ENCODE measurements around the gene IFTAP. TPM values are rescaled to one million over a fixed set of nuclear protein-coding genes. Genes with fewer than 3 reads are reported as not detected.
"Not testable (repeated sequence)": the region's sequence is repeated elsewhere in the genome, so short reads cannot be mapped to it uniquely, and the experiment has no call there.

Gene IFTAP, protein sequence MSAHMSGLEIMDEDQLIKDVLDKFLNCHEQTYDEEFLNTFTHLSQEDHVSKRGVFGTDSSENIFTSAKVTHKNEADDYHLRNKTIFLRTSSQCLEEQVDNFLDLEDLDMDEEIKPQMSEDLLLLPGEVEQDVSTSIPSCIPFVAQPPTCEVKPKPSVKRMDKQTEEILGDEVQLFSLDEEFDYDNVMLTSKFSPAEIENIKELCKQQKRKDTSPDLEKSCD
- total RNA-seq (2021) (3.8 to 4.2 TPM (median 4.1 TPM) in 3 replicates), Bru-seq, nascent RNA (percentile 37 among the genes with signal in this experiment)
- long read RNA-seq, experiment 1, partial matches to known transcripts, result 0 of 8 reads
- long read RNA-seq, experiment 1, other reads (novel, unspliced or antisense), result 2 of 8 reads
- long read RNA-seq, experiment 2, partial matches to known transcripts, result 1 of 9 reads
- long read RNA-seq, experiment 2, other reads (novel, unspliced or antisense), result 2 of 9 reads
- long read RNA-seq, experiment 3, transcript C11orf74-208 (6 exons, 694 nt), result major isoform, 5 of 8 reads
- long read RNA-seq, experiment 3, partial matches to known transcripts, result 0 of 8 reads
- long read RNA-seq, experiment 3, other reads (novel, unspliced or antisense), result 2 of 8 reads

GRCh38 chr11:36594316-36594989, at the start of gene IFTAP:
IFTAP (plus strand) TSS chr11:36594502; CDS start chr11:36610104, 15,602 bp downstream.
- CTCF ChIA-PET, result no interaction called here
- peaks cover 49% of the 10 kb centered on the region for H3K36me3 Mint-ChIP-seq
- H3K27ac Mint-ChIP-seq, result no peak within 1 kb of the TSS
- DNase-seq (ENCODE audit: low spot score), result peak; percentile 12
- POLR2A ChIA-PET, result no interaction called here
- TF ChIP-seq, protein P1, sequence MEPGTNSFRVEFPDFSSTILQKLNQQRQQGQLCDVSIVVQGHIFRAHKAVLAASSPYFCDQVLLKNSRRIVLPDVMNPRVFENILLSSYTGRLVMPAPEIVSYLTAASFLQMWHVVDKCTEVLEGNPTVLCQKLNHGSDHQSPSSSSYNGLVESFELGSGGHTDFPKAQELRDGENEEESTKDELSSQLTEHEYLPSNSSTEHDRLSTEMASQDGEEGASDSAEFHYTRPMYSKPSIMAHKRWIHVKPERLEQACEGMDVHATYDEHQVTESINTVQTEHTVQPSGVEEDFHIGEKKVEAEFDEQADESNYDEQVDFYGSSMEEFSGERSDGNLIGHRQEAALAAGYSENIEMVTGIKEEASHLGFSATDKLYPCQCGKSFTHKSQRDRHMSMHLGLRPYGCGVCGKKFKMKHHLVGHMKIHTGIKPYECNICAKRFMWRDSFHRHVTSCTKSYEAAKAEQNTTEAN (CRISPR knock-in tag; IDR thresholded peaks at IDR 0.05), result no peak
- TF ChIP-seq CBFB (CRISPR knock-in tag; IDR thresholded peaks at IDR 0.05; ENCODE audit: low read depth), result no peak
- TF ChIP-seq GABPB1 (CRISPR knock-in tag; IDR thresholded peaks at IDR 0.05), result peak; percentile 42; the same call in 1 of the 2 replicates
- TF ChIP-seq, protein P2, sequence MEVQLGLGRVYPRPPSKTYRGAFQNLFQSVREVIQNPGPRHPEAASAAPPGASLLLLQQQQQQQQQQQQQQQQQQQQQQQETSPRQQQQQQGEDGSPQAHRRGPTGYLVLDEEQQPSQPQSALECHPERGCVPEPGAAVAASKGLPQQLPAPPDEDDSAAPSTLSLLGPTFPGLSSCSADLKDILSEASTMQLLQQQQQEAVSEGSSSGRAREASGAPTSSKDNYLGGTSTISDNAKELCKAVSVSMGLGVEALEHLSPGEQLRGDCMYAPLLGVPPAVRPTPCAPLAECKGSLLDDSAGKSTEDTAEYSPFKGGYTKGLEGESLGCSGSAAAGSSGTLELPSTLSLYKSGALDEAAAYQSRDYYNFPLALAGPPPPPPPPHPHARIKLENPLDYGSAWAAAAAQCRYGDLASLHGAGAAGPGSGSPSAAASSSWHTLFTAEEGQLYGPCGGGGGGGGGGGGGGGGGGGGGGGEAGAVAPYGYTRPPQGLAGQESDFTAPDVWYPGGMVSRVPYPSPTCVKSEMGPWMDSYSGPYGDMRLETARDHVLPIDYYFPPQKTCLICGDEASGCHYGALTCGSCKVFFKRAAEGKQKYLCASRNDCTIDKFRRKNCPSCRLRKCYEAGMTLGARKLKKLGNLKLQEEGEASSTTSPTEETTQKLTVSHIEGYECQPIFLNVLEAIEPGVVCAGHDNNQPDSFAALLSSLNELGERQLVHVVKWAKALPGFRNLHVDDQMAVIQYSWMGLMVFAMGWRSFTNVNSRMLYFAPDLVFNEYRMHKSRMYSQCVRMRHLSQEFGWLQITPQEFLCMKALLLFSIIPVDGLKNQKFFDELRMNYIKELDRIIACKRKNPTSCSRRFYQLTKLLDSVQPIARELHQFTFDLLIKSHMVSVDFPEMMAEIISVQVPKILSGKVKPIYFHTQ (CRISPR knock-in tag; IDR thresholded peaks at IDR 0.05), result no peak
- TF ChIP-seq, protein P3, sequence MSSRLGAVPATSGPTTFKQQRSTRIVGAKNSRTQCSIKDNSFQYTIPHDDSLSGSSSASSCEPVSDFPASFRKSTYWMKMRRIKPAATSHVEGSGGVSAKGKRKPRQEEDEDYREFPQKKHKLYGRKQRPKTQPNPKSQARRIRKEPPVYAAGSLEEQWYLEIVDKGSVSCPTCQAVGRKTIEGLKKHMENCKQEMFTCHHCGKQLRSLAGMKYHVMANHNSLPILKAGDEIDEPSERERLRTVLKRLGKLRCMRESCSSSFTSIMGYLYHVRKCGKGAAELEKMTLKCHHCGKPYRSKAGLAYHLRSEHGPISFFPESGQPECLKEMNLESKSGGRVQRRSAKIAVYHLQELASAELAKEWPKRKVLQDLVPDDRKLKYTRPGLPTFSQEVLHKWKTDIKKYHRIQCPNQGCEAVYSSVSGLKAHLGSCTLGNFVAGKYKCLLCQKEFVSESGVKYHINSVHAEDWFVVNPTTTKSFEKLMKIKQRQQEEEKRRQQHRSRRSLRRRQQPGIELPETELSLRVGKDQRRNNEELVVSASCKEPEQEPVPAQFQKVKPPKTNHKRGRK (CRISPR knock-in tag; IDR thresholded peaks at IDR 0.05; ENCODE audit: borderline replicate concordance), result no peak
- no peak for TF ChIP-seq OVOL2 (CRISPR knock-in tag; IDR thresholded peaks at IDR 0.05; ENCODE audit: borderline replicate concordance)
- TF ChIP-seq NR2C2 (CRISPR knock-in tag; IDR thresholded peaks at IDR 0.05), result no peak
- peak within 1 kb of the TSS; percentile 80 for H3K4me3 Mint-ChIP-seq
- peaks cover 15% of the 10 kb centered on the region for H3K27me3 Mint-ChIP-seq (ENCODE audit: low read depth)
- peaks cover 81% of the 10 kb centered on the region for H3K9me3 Mint-ChIP-seq
- no peaks in the 10 kb centered on the region for H3K4me1 Mint-ChIP-seq
- ATAC-seq, result peak; percentile 97

DNA sequence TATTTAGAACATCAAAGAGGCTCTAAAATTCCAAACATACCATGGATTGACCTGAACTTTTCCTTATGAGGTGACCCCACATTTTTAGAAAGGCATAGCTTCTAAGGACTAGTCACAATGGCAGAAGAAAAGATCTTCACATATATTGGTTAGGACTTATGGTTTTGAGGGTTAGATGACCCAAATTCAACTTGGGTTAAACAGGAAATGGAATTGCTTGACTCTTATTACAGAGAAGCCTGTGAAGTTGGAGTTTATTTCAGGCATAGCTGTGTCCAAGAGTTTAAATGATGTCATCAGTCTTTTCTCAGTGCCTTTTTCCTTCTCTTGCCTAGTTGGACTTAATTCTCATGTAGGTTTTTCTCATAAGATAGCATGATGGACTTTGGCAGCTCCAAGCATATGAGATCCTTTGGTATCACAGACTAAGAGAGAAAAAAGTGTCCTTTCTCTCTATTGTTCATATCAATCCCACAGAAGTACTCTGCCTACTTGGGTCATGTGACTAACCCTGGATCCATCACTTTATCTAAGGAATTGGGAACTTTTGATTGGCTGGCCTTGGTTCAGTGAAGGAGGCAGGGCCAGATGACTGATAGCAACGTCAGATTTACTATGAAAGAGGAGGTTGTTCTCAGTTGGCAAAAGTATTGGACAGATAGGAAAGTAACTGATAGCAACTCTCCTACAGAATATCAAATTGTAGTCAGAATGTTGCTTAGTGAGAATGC, 43.8 kb upstream of the IFTAP start:
- H3K4me1 Mint-ChIP-seq, result no peaks in the 10 kb centered on the region
- DNase-seq (ENCODE audit: low spot score) (no peak), ATAC-seq (no peak)
- no peak overlapping the region for H3K4me3 Mint-ChIP-seq
- ChIA-PET CTCF (no interaction called here), POLR2A (no interaction called here)
- H3K27ac Mint-ChIP-seq, result no peak overlapping the region
- H3K9me3 Mint-ChIP-seq, result peaks cover 56% of the 10 kb centered on the region
- TF ChIP-seq ELF4 (CRISPR knock-in tag; IDR thresholded peaks at IDR 0.05; ENCODE audit: low read depth), result no peak
- TF ChIP-seq SMAD3 (CRISPR knock-in tag; IDR thresholded peaks at IDR 0.05; ENCODE audit: borderline replicate concordance), result no peak
- no peak for TF ChIP-seq ZNF396 (CRISPR knock-in tag; IDR thresholded peaks at IDR 0.05; ENCODE audit: borderline replicate concordance)
- TF ChIP-seq, protein P2 (CRISPR knock-in tag; IDR thresholded peaks at IDR 0.05), result no peak
- TF ChIP-seq MYBL2 (CRISPR knock-in tag; IDR thresholded peaks at IDR 0.05), result no peak
- TF ChIP-seq, protein P4, sequence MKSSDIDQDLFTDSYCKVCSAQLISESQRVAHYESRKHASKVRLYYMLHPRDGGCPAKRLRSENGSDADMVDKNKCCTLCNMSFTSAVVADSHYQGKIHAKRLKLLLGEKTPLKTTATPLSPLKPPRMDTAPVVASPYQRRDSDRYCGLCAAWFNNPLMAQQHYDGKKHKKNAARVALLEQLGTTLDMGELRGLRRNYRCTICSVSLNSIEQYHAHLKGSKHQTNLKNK (CRISPR knock-in tag; IDR thresholded peaks at IDR 0.05), result no peak
- no peak for TF ChIP-seq ZNF423 (CRISPR knock-in tag; IDR thresholded peaks at IDR 0.05)
- TF ChIP-seq ZNF263 (CRISPR knock-in tag; IDR thresholded peaks at IDR 0.05; ENCODE audit: low read depth), result no peak
- no peak for TF ChIP-seq RELA (CRISPR knock-in tag; IDR thresholded peaks at IDR 0.05; ENCODE audit: borderline replicate concordance)
- TF ChIP-seq E2F4 (CRISPR knock-in tag; IDR thresholded peaks at IDR 0.05; ENCODE audit: borderline replicate concordance, low read depth), result no peak
- TF ChIP-seq ZNF317 (CRISPR knock-in tag; IDR thresholded peaks at IDR 0.05; ENCODE audit: borderline replicate concordance, low read depth), result no peak
- peaks cover 33% of the 10 kb centered on the region for H3K36me3 Mint-ChIP-seq
- peaks cover 24% of the 10 kb centered on the region for H3K27me3 Mint-ChIP-seq (ENCODE audit: low read depth)

DNA sequence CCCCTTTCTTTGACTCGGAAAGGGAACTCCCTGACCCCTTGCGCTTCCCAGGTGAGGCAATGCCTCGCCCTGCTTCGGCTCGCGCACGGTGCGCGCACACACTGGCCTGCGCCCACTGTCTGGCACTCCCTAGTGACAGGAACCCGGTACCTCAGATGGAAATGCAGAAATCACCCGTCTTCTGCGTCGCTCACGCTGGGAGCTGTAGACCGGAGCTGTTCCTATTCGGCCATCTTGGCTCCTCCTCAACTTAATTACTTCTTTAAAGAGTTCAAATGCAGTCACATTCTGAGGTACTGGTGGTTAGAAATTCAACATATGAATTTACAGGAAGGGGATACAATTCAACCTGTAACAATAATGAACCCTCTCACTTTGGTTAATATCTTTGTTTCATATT, 36.9 kb upstream of the IFTAP start:
- DNase-seq (ENCODE audit: low spot score); H3K27ac Mint-ChIP-seq; POLR2A ChIA-PET; H3K4me1 Mint-ChIP-seq; CTCF ChIA-PET; ATAC-seq: not testable (repeated sequence)
- peak overlapping the region; percentile 37 for H3K4me3 Mint-ChIP-seq
- H3K9me3 Mint-ChIP-seq, result peaks cover 51% of the 10 kb centered on the region
- peaks cover 48% of the 10 kb centered on the region for H3K36me3 Mint-ChIP-seq
- peaks cover 11% of the 10 kb centered on the region; the same call in 1 of the 2 replicates for H3K27me3 Mint-ChIP-seq (ENCODE audit: low read depth)
